ENCODE results near the gene CHD9. TPM values are rescaled to one million over a fixed set of nuclear protein-coding genes. Genes with fewer than 3 reads are reported as not detected.

CHD9 gene
- total RNA-seq, 4 donors from 2014 or later, result 29.0 to 68.5 (median 37.3) TPM

- no peaks in the 10 kb centered on the region for H3K9me3 ChIP-seq
- peak; percentile 55 for DNase-seq
- intact Hi-C loops (cut with DNase I), result loop anchor here (2.0 kb wide), 1 partner anchor 19 kb away; no protein-coding TSS in a partner anchor
- no peaks in the 10 kb centered on the region for H3K27me3 ChIP-seq
- peak overlapping the region; percentile 40 to 65 (median 50) for H3K4me3 ChIP-seq
- peaks cover 31 to 72% (median 41%) of the 10 kb centered on the region in 3 donors for H3K4me1 ChIP-seq
- H3K27ac ChIP-seq, result peak overlapping the region; percentile 92 to 96 (median 96)
- 0 to 2% methylated on average over 9 to 12 of the region's 26 CpGs for WGBS, 2 donors
- no peaks in the 10 kb centered on the region for H3K36me3 ChIP-seq
- TF ChIP-seq POLR2A (IDR thresholded peaks at IDR 0.05), result no peak
- TF ChIP-seq, protein P1, sequence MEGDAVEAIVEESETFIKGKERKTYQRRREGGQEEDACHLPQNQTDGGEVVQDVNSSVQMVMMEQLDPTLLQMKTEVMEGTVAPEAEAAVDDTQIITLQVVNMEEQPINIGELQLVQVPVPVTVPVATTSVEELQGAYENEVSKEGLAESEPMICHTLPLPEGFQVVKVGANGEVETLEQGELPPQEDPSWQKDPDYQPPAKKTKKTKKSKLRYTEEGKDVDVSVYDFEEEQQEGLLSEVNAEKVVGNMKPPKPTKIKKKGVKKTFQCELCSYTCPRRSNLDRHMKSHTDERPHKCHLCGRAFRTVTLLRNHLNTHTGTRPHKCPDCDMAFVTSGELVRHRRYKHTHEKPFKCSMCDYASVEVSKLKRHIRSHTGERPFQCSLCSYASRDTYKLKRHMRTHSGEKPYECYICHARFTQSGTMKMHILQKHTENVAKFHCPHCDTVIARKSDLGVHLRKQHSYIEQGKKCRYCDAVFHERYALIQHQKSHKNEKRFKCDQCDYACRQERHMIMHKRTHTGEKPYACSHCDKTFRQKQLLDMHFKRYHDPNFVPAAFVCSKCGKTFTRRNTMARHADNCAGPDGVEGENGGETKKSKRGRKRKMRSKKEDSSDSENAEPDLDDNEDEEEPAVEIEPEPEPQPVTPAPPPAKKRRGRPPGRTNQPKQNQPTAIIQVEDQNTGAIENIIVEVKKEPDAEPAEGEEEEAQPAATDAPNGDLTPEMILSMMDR (IDR thresholded peaks at IDR 0.05), result no peak
Observed at GRCh38 chr16:53099318-53100130, 44.7 kb downstream of the CHD9 start.

DNA sequence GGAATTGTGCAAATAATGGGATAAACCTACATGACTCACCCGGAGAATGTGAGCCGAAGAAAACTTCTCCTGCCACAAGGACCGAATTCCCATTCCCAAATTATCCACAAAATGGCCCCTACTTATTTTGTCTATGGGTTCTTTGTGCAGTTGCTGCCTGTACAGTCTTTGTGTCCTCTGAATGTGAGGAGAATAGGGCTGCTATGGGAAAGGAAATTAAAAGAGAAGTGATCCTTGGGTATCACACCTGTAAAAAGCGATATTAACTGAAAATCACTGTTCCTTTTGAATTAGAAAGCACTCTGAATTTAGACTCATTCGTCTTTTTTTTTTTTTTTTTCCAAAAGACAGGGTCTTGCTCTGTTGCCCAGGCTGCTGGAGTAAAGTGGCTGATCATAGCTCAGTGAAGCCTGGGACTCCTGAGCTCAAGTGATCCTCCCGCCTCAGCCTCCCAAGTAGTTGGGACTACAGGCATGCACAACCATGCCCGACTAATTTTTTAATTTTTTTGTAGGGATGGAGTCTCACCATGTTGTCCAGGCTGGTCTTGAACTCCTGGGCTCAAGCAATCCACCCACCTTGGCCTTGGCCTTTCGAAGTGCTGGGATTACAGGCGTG is 45.4 kb downstream of the CHD9 start:
- no peaks in the 10 kb centered on the region for H3K9me3 ChIP-seq
- WGBS, 2 donors, result 51 to 57% methylated on average over 9 of the region's 9 CpGs
- intact Hi-C loops (cut with DNase I), result loop anchor here (2.0 kb wide), 1 partner anchor 19 kb away; no protein-coding TSS in a partner anchor
- DNase-seq, result no peak
- peaks cover 29 to 65% (median 39%) of the 10 kb centered on the region in 3 donors for H3K4me1 ChIP-seq
- TF ChIP-seq, protein P1 (IDR thresholded peaks at IDR 0.05), result no peak
- TF ChIP-seq POLR2A (IDR thresholded peaks at IDR 0.05), result no peak
- peak overlapping the region; percentile 92 to 96 (median 96) for H3K27ac ChIP-seq
- no peaks in the 10 kb centered on the region for H3K36me3 ChIP-seq
- H3K4me3 ChIP-seq, result peak overlapping the region; percentile 40 to 65 (median 50)
- H3K27me3 ChIP-seq, result no peaks in the 10 kb centered on the region

DNA sequence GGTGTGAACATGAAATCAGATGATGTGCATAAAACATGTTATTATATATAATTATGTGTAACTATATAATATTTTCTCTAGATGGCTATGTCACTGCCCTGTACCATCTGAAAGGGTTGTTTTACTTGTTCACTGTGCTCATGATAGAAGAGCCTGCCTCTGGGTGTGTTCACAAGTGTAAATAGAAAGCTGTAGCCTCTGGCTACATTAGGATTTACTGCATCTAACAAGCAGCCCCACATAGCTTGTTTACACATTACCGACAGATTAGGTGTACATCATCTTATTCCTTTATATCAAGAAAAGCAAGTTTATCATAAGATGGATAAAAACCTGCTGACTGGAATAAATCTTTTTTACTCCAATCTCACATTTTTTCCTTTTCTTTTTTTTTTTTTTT is 46.1 kb downstream of the CHD9 start:
- H3K4me1 ChIP-seq, result peaks cover 29 to 63% (median 39%) of the 10 kb centered on the region in 3 donors
- intact Hi-C loops (cut with DNase I), result loop anchor here (2.0 kb wide), 1 partner anchor 20 kb away; no protein-coding TSS in a partner anchor

GRCh38 chr16:53103811-53104210 is 49.0 kb downstream of the CHD9 start:
- H3K4me3 ChIP-seq, result no peak overlapping the region
- H3K27ac ChIP-seq, result no peak overlapping the region
- no peaks in the 10 kb centered on the region for H3K9me3 ChIP-seq
- no peaks in the 10 kb centered on the region for H3K36me3 ChIP-seq
- peaks cover 17 to 39% (median 21%) of the 10 kb centered on the region in 3 donors for H3K4me1 ChIP-seq
- 76 to 85% methylated on average over 4 of the region's 4 CpGs for WGBS, 2 donors
- no peak for TF ChIP-seq POLR2A (IDR thresholded peaks at IDR 0.05)
- TF ChIP-seq, protein P1 (IDR thresholded peaks at IDR 0.05), result no peak
- no peaks in the 10 kb centered on the region for H3K27me3 ChIP-seq
- DNase-seq, result no peak
- intact Hi-C loops (cut with DNase I), result no loop called here

More for the DNA sequence above, 46.1 kb downstream of the CHD9 start:
- TF ChIP-seq POLR2A (IDR thresholded peaks at IDR 0.05), result no peak
- TF ChIP-seq, protein P1 (IDR thresholded peaks at IDR 0.05), result no peak
- Histone ChIP-seq H3K27me3 (no peaks in the 10 kb centered on the region), H3K27ac (peak overlapping the region; percentile 92 to 96 (median 96)), H3K9me3 (no peaks in the 10 kb centered on the region), H3K36me3 (no peaks in the 10 kb centered on the region), H3K4me3 (no peak overlapping the region)
- DNase-seq, result no peak
- 52 to 53% methylated on average over 1 of the region's 1 CpG for WGBS, 2 donors

GRCh38 chr16:53105565-53105964 is 50.8 kb downstream of the CHD9 start:
- H3K4me1 ChIP-seq, result peaks cover 4 to 22% (median 5%) of the 10 kb centered on the region in 3 donors
- DNase-seq, result no peak
- intact Hi-C loops (cut with DNase I), result no loop called here
- H3K36me3 ChIP-seq, result no peaks in the 10 kb centered on the region
- no peaks in the 10 kb centered on the region for H3K27me3 ChIP-seq
- H3K9me3 ChIP-seq, result no peaks in the 10 kb centered on the region
- H3K27ac ChIP-seq, result no peak overlapping the region
- H3K4me3 ChIP-seq, result no peak overlapping the region
- no peak for TF ChIP-seq POLR2A (IDR thresholded peaks at IDR 0.05)
- TF ChIP-seq, protein P1 (IDR thresholded peaks at IDR 0.05), result no peak
- WGBS, 2 donors, result 94 to 97% methylated on average over 5 of the region's 5 CpGs
